Measurements from ENCODE around the gene SLC25A31.

SLC25A31 gene

GRCh38 chr4:127730142-127730913, at the start of gene SLC25A31:
SLC25A31 (plus strand) TSS chr4:127730400; CDS start chr4:127730546, 146 bp downstream.
- no peak for DNase-seq
- intact Hi-C loops (cut with DNase I; ENCODE audit: low total_unique reads), result loop anchor here (5.0 kb wide), 1 partner anchor 123 kb away; no protein-coding TSS in a partner anchor

GRCh38 chr4:127685292-127685691, 44.9 kb upstream of the SLC25A31 start:
- intact Hi-C loops (cut with DNase I; ENCODE audit: low total_unique reads), result no loop called here
- no peak for DNase-seq
- Histone ChIP-seq H3K9me3 (no peaks in the 10 kb centered on the region), H3K4me1 (no peaks in the 10 kb centered on the region), H3K27me3 (no peaks in the 10 kb centered on the region), H3K27ac (no peak overlapping the region), H3K36me3 (peaks cover 17 to 22% (median 20%) of the 10 kb centered on the region in 3 donors), H3K4me3 (no peak overlapping the region)
- no peak for TF ChIP-seq CTCF (IDR thresholded peaks at IDR 0.05)

More at GRCh38 chr4:127730142-127730913, at the start of gene SLC25A31:
- H3K36me3 ChIP-seq, result no peaks in the 10 kb centered on the region
- H3K27ac ChIP-seq, result no peak within 1 kb of the TSS
- no peaks in the 10 kb centered on the region for H3K27me3 ChIP-seq
- no peaks in the 10 kb centered on the region for H3K9me3 ChIP-seq
- no peaks in the 10 kb centered on the region for H3K4me1 ChIP-seq
- TF ChIP-seq CTCF (IDR thresholded peaks at IDR 0.05), result no peak
- no peak within 1 kb of the TSS for H3K4me3 ChIP-seq

- H3K4me3 ChIP-seq, result no peak overlapping the region
Measured at GRCh38 chr4:127686658-127687057, 43.5 kb upstream of the SLC25A31 start.

DNA sequence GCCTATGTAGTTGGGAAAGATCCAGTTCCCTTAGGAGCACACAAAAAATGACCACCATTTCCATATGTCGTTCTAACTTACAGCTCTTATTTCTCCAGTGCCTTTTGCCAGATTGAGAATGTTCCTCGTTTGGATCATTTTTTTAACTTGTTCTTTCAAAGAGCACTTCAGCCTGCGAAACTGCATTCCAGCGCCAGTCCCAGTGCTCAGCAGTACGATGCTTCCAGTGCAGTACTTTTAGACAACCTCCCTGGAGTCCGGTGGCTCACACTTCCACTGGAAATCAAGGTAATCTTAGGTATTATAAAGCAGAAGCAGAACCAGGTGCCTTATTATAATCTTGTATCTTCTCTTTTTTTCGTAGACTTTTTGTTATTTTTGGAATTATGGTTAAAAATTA, 42.6 kb upstream of the SLC25A31 start:
- Histone ChIP-seq H3K4me3 (no peak overlapping the region), H3K27me3 (no peaks in the 10 kb centered on the region), H3K4me1 (no peaks in the 10 kb centered on the region), H3K36me3 (peaks cover 23 to 29% (median 27%) of the 10 kb centered on the region in 3 donors), H3K9me3 (no peaks in the 10 kb centered on the region), H3K27ac (no peak overlapping the region)
- DNase-seq, result no peak
- no peak for TF ChIP-seq CTCF (IDR thresholded peaks at IDR 0.05)
- intact Hi-C loops (cut with DNase I; ENCODE audit: low total_unique reads), result no loop called here

More at GRCh38 chr4:127686658-127687057, 43.5 kb upstream of the SLC25A31 start:
- Histone ChIP-seq H3K27me3 (no peaks in the 10 kb centered on the region), H3K36me3 (peaks cover 23 to 27% (median 24%) of the 10 kb centered on the region in 3 donors), H3K27ac (no peak overlapping the region), H3K9me3 (no peaks in the 10 kb centered on the region), H3K4me1 (no peaks in the 10 kb centered on the region)
- no peak for TF ChIP-seq CTCF (IDR thresholded peaks at IDR 0.05)
- intact Hi-C loops (cut with DNase I; ENCODE audit: low total_unique reads), result no loop called here
- no peak for DNase-seq

DNA sequence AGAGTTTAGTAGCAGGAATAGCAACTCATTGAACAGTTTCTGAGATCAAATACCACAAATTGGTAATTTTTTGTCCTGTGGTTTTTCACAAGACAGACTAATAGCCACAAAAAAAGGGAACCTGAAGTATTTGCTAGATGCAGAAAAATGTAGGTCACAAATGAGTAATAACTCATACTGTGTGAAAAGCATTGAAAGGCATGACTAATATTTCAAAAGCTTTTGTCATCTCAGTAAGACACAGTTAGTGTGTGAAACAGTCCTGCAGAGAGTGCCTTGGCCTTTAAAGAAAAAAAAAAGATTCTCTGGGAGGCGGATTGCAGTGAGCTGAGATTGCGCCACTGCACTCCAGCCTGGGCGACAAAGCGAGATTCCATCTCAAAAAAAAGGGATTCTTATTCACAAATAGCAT, 31.4 kb upstream of the SLC25A31 start:
- intact Hi-C loops (cut with DNase I; ENCODE audit: low total_unique reads), result no loop called here
- Histone ChIP-seq H3K4me3 (no peak overlapping the region), H3K4me1 (no peaks in the 10 kb centered on the region), H3K27me3 (no peaks in the 10 kb centered on the region), H3K36me3 (peaks cover 10 to 31% (median 11%) of the 10 kb centered on the region in 3 donors), H3K9me3 (peaks cover 0 to 13% (median 0%) of the 10 kb centered on the region in 3 donors), H3K27ac (no peak overlapping the region)
- no peak for TF ChIP-seq CTCF (IDR thresholded peaks at IDR 0.05)
- DNase-seq, result no peak

All from tibial artery (tissue), 4 donors.